ENCODE data around the gene PRDM1.

DNA sequence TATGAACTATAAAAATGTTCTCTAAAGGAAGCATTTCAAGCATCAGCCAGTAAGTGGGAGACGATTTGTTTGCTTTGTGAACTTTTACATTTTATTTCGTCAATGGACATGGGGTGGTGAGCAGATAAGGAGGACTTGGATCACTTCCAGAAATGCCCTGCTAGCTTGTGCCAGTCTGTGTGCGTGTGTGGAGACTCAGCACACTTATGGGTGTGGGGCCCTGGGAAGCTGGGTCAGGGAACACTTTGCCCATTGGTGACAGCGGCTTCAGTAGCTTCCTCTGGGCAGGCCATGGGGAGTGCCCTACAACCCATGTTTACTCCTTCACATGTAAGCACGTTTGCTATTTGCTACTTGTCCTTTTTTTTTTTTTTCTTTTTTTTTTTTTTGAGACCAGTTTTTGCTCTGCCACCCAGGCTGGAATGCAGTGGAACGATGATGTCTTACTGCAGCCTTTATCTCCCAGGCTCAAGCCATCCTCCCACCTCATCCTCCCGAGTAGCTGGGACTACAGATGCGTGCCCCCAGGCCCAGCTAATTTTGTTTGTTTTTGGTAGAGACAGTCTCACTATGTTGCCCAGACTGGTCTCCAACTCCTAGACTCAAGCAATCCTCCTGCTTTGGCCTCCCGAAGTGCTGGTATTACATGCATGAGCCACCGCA, 24.2 kb downstream of the PRDM1 start:
- TF ChIP-seq, protein P1, sequence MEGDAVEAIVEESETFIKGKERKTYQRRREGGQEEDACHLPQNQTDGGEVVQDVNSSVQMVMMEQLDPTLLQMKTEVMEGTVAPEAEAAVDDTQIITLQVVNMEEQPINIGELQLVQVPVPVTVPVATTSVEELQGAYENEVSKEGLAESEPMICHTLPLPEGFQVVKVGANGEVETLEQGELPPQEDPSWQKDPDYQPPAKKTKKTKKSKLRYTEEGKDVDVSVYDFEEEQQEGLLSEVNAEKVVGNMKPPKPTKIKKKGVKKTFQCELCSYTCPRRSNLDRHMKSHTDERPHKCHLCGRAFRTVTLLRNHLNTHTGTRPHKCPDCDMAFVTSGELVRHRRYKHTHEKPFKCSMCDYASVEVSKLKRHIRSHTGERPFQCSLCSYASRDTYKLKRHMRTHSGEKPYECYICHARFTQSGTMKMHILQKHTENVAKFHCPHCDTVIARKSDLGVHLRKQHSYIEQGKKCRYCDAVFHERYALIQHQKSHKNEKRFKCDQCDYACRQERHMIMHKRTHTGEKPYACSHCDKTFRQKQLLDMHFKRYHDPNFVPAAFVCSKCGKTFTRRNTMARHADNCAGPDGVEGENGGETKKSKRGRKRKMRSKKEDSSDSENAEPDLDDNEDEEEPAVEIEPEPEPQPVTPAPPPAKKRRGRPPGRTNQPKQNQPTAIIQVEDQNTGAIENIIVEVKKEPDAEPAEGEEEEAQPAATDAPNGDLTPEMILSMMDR (IDR thresholded peaks at IDR 0.05; ENCODE audit: borderline replicate concordance, extremely low read depth, low read length, poor library complexity, severe bottlenecking) = no peak
- TF ChIP-seq EZH2 (IDR thresholded peaks at IDR 0.05; ENCODE audit: borderline replicate concordance, low read depth, low read length, severe bottlenecking) = no peak

Data from DND-41 (cell line).